Colonic mucosa (tissue), 4 donors: Measurements from ENCODE around the gene SLC13A4. TPM values are rescaled to one million over a fixed set of nuclear protein-coding genes. Genes with fewer than 3 reads are reported as not detected.

ENCODE experiments used
- DNase-seq: peaks from one replicate; pipeline ENCODE4 v3.0.0-alpha.2; 2020
- H3K27ac ChIP-seq: fragments of 200-600 bp; one replicate; pipeline ENCODE4 v1.8.0; 2021
- H3K27me3 ChIP-seq: fragments of 200-600 bp; one replicate; pipeline ENCODE4 v1.8.0; 2021
- H3K36me3 ChIP-seq: fragments of 200-600 bp; one replicate; pipeline ENCODE4 v1.8.0; 2021
- H3K4me1 ChIP-seq: fragments of 200-600 bp; one replicate; pipeline ENCODE4 v1.8.0; 2021; ENCODE audit warnings: mild to moderate bottlenecking
- H3K4me3 ChIP-seq: fragments of 200-600 bp; one replicate; pipeline ENCODE4 v1.8.0; 2021
- H3K9ac ChIP-seq, 2 donors: one replicate each; pipeline ENCODE4 v1.7.0; 2013; ENCODE audit warnings: control low read depth in 2 of 2, low read depth in 2 of 2, low read length in 2 of 2
- H3K9me3 ChIP-seq: fragments of 200-600 bp; one replicate; pipeline ENCODE4 v1.8.0; 2021
- CTCF ChIP-seq: fragments of 200-600 bp; IDR thresholded peaks from one replicate; pipeline ENCODE4 v1.8.0; 2022; ENCODE audit warnings: antibody characterized with exemption, mild to moderate bottlenecking
- intact Hi-C: fragments of 100-400 bp; cut with DNase I; formaldehyde crosslinking; loops from one replicate; pipeline ENCODE4 v1.14.1; 2022
- total RNA-seq, 2 donors: library from RNA; stranded (reverse); fragmentation: NEBNext Ultra II Directional in 1 of 2; extraction: Animal tissue kit (Norgen Biotek cat#: 25700) in 1 of 2; gene quantifications; one replicate each; pipeline ENCODE4 v1.2.1, GENCODE V29; 2021
- donor health status: healthy.
- donor health status: DM: no; HTN: no; CAD: no.
- donor health status: DM: no; HTN: no; CAD: no.

Gene SLC13A4
- total RNA-seq, 2 donors from 2014 or later = not detected

- Histone ChIP-seq H3K36me3 (no peaks in the 10 kb centered on the region), H3K4me3 (no peak overlapping the region), H3K9ac (no peak overlapping the region), H3K9me3 (no peaks in the 10 kb centered on the region), H3K27me3 (no peaks in the 10 kb centered on the region), H3K27ac (no peak overlapping the region), H3K4me1 (no peaks in the 10 kb centered on the region)
- no peak for TF ChIP-seq CTCF
- DNase-seq = no peak
- intact Hi-C loops = no loop called here
Measured at GRCh38 chr7:135708041-135708440, 19.9 kb downstream of the SLC13A4 start.

GRCh38 chr7:135707570-135707966, 20.4 kb downstream of the SLC13A4 start:
- H3K36me3 ChIP-seq = no peaks in the 10 kb centered on the region
- H3K9ac ChIP-seq = no peak overlapping the region
- no peak for DNase-seq
- no peaks in the 10 kb centered on the region for H3K4me1 ChIP-seq
- H3K4me3 ChIP-seq = no peak overlapping the region
- TF ChIP-seq CTCF = no peak
- no peaks in the 10 kb centered on the region for H3K9me3 ChIP-seq
- intact Hi-C loops = no loop called here
- no peak overlapping the region for H3K27ac ChIP-seq
- H3K27me3 ChIP-seq = no peaks in the 10 kb centered on the region

- no peaks in the 10 kb centered on the region for H3K9me3 ChIP-seq
- no peak overlapping the region for H3K4me3 ChIP-seq
- H3K9ac ChIP-seq = no peak overlapping the region
Measured at GRCh38 chr7:135706858-135707569, 21.0 kb downstream of the SLC13A4 start.

GRCh38 chr7:135706038-135706742, 21.8 kb downstream of the SLC13A4 start:
- DNase-seq = no peak
- intact Hi-C loops = no loop called here
- no peak overlapping the region for H3K27ac ChIP-seq
- TF ChIP-seq CTCF = no peak
- H3K4me1 ChIP-seq = no peaks in the 10 kb centered on the region
- no peak overlapping the region for H3K9ac ChIP-seq
- H3K4me3 ChIP-seq = no peak overlapping the region
- H3K27me3 ChIP-seq = no peaks in the 10 kb centered on the region
- no peaks in the 10 kb centered on the region for H3K36me3 ChIP-seq
- H3K9me3 ChIP-seq = no peaks in the 10 kb centered on the region

More at GRCh38 chr7:135706858-135707569, 21.0 kb downstream of the SLC13A4 start:
- DNase-seq = no peak
- intact Hi-C loops = no loop called here
- Histone ChIP-seq H3K27ac (no peak overlapping the region), H3K27me3 (no peaks in the 10 kb centered on the region), H3K4me1 (no peaks in the 10 kb centered on the region), H3K36me3 (no peaks in the 10 kb centered on the region)
- no peak for TF ChIP-seq CTCF

GRCh38 chr7:135704698-135705097, 23.3 kb downstream of the SLC13A4 start:
- Histone ChIP-seq H3K27ac (no peak overlapping the region), H3K4me3 (no peak overlapping the region), H3K36me3 (no peaks in the 10 kb centered on the region), H3K27me3 (no peaks in the 10 kb centered on the region), H3K9ac (no peak overlapping the region), H3K9me3 (no peaks in the 10 kb centered on the region), H3K4me1 (no peaks in the 10 kb centered on the region)
- no peak for DNase-seq
- intact Hi-C loops = no loop called here
- no peak for TF ChIP-seq CTCF
